ENCODE data around the gene CNN2. TPM values are rescaled to one million over a fixed set of nuclear protein-coding genes. Genes with fewer than 3 reads are reported as not detected.

Gene CNN2
- total RNA-seq = 69.8 TPM
- long read RNA-seq, transcript CNN2-206 (1 exons, 2,266 nt) = minor isoform, 8 of 176 reads
- long read RNA-seq, transcript CNN2-201 (7 exons, 2,179 nt) = major isoform, 147 of 176 reads
- long read RNA-seq, partial matches to known transcripts = 7 of 176 reads
- long read RNA-seq, other reads (novel, unspliced or antisense) = 9 of 176 reads

- DNase-seq = peak; percentile 91
- intact Hi-C loops (cut with DNase I) = loop anchor here (10.0 kb wide), 1 partner anchor 209 kb away; the partner anchor contains the start of gene CBARP
- peak; percentile 81 for ATAC-seq (ENCODE audit: poor library complexity)
Observed at GRCh38 chr19:1025960-1026782, at the start of gene CNN2. Gene CNN2 (plus strand): TSS chr19:1026608. CDS start chr19:1026662, 54 bp downstream.

DNA sequence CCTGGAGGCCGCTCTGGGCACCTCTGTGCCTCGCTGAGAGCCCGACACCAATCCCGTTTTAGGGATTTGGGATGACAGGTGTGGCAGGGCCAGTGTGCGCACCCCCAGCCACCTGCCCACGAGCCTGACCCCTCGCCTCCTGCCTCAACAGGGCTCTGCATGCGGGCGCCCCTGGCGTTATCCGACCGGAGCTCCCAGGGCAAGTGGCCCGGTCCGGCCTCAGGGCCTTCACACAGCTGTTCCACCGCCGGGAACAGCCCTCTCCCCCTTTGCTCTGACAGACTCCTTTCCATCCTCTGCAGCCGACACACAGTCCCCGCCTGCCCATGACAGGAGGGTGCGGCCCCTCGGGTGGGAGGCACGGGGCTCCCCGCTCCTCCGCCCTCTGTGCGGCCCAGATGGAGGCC lies 49.3 kb upstream of the CNN2 start:
- intact Hi-C loops (cut with DNase I) = no loop called here
- no peak for DNase-seq
- no peak for ATAC-seq (ENCODE audit: poor library complexity)

DNA sequence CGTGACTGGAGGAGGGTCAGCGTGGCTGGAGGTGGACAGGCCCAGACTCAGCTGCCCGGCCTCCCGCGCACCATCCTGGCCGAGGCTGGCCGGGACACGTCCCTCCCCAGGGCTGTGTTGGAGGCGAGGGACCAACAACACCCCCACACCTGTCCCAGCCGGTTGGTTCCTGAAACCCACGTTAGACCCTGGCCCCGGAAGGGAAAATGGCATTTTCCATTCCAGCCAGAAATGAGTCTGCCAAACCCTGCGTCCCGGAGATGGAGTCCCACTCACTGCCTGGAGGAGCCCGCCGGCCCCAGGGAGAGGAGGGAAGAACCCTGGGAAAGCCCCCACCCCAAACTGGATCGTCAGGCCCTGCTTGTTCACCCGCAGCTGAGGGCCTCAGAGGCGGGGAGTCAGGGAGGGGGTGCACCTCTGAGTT lies 47.1 kb upstream of the CNN2 start:
- ATAC-seq (ENCODE audit: poor library complexity) = no peak
- no peak for DNase-seq
- intact Hi-C loops (cut with DNase I) = no loop called here

- intact Hi-C loops (cut with DNase I) = loop anchor here (10.0 kb wide), 1 partner anchor 216 kb away; no protein-coding TSS in a partner anchor
- no peak for ATAC-seq (ENCODE audit: poor library complexity)
- DNase-seq = no peak
Observed at GRCh38 chr19:980133-980998, 46.0 kb upstream of the CNN2 start.

DNA sequence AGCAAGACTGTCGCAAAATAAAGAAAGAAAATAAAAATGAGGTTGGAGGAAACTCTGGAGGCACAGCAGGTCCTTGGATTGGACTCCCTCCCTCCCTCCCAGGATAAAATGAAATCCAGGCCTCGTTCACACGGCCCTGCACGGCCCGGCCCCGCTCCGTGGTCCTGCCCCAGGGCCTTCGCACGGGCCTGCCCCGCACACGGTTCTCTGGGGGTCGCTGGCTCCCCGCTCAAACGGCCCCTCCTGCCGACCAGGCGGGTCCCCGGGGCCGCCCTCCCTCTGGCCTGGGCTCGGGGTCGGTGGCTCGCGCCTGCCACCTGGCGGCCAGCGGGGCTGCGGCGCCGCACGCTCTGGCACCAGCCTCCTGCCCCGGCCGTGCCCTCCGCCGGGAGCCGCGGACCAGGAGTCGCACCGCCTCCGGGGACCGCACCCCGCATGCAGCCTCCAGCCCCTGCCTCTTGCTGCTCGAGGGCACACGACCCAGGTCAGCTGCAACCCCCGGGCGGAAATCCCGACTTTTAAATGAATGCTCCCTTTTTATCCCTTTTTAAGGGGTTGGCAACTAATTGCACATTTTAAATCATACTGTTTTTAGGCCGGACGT lies 43.7 kb upstream of the CNN2 start:
- ATAC-seq (ENCODE audit: poor library complexity) (peak; percentile 89), DNase-seq (peak; percentile 86)
- intact Hi-C loops (cut with DNase I) = loop anchor here (2.0 to 10.0 kb wide), 2 partner anchors 60 to 218 kb away; no protein-coding TSS in a partner anchor

DNA sequence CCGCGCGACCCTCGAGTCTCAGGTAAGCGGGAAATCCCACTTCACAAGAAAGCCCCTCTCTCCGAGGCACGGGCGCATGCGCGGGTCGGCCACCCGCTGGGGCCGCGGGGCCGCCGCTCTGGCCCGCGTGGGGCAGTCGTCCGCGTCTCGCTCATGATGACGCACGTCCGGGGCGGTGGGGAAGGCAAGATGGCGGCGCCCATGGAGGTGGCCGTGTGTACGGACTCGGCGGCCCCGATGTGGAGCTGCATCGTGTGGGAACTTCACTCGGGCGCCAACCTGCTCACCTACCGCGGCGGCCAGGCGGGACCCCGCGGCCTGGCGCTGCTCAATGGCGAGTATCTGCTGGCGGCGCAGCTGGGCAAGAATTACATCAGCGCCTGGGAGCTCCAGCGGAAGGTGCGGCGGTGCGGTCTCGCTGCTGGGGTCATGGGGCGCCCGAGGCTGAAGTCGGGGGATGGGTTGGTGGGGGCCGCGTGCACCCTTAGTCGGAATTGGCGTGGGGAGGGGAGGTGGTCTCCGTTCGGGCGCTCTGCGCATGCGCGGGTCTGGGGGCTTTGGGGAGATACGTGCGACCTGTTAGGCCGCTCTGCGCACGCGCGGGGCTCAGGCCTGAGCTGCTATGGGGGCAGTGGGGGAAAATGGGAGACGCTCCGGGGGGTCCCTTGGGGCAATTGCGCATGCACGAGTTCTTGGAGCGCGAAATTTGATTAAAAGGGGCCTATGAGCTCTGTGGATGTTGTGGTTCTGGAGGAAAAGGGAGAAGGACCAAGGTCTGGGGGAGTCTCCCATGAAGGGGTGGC lies 42.0 kb upstream of the CNN2 start, which contains the start of gene WDR18:
Gene WDR18, plus strand, starts transcription at position 181 of the 803 bp plus-strand sequence. Its CDS starts 9 bp downstream, at position 190.
- DNase-seq = peak; percentile 97
- intact Hi-C loops (cut with DNase I) = loop anchor here (10.0 kb wide), 1 partner anchor 220 kb away; no protein-coding TSS in a partner anchor

GRCh38 chr19:986083-986482 lies 40.3 kb upstream of the CNN2 start:
- ATAC-seq (ENCODE audit: poor library complexity) (no peak), DNase-seq (no peak)
- intact Hi-C loops (cut with DNase I) = loop anchor here (10.0 kb wide), 1 partner anchor 221 kb away; no protein-coding TSS in a partner anchor

More for the DNA sequence above, 42.0 kb upstream of the CNN2 start, which contains the start of gene WDR18:
- ATAC-seq (ENCODE audit: poor library complexity) = peak; percentile 98

DNA sequence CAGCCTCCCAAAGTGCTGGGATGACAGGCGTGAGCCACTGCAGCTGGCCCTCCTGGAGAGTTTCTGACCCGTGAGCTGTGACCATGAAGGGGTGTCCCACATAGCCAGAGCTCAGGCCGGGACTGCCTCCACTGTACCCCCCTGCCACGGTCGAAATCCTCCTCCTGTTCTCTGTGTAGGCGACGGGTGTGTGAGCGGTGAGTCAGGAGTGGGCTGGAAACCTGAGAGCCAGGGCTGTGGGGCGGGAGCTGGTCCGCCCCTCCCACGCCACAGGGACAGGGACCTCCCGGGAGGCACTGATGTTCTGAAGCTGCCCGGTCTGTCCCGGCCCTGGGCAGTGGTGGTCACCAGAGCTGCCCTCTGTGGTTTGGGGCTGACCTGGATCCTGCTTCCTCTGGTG lies 38.3 kb upstream of the CNN2 start:
- no peak for DNase-seq
- no peak for ATAC-seq (ENCODE audit: poor library complexity)
- intact Hi-C loops (cut with DNase I) = loop anchor here (10.0 kb wide), 1 partner anchor 223 kb away; no protein-coding TSS in a partner anchor

DNA sequence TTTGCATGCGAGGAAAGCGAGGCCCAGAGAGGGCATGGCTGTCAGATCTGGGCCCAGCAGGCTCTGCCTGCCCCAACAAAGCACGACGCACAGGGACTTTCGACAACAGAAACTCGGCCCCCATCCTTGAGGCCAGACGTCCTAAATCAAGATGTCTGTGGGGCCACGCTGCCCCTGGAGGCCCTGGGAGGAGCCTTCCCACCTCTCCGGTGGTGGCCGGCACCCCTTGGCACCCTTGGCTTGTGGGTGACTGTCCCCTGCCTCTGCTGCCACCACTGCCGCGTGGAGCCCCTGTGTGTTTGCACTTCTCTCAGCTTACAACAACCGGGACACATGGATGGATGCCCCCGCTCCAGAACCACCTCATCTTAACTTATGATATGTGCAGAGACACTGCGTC lies 37.9 kb upstream of the CNN2 start:
- no peak for DNase-seq
- intact Hi-C loops (cut with DNase I) = loop anchor here (10.0 kb wide), 1 partner anchor 224 kb away; no protein-coding TSS in a partner anchor
- no peak for ATAC-seq (ENCODE audit: poor library complexity)

DNA sequence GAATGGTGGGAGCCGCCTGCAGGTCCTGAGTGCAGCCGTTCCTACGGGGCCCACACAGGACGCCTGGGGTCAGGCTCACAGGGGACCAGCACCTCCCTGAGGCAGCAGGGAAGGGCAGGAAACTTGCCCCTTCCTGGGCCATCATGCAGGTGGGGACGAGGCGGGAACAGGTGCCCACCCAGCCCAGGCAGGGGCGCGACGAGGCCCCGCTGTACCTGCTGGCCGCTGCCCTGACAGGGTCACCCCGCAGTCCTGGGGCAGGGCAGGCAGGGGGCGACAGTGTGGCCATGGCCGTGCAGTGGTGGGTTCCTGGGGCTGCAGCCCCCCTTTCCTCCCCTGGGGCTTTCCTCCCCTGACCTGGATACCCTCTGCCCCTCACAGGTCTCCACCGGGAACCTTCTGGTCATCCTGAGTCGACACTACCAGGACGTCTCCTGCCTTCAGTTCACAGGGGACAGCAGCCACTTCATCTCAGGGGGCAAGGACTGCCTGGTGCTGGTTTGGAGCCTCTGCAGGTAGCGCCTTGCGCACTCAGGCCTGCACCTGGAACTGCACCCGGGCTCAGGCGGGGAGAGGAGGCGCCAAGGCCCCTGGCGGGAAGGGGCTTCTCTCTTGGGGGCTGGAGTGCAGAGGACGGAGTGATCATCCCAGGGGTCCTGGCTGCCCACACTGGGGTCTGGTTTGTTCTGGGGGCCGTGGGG lies 36.9 kb upstream of the CNN2 start:
- DNase-seq (no peak), ATAC-seq (ENCODE audit: poor library complexity) (no peak)
- intact Hi-C loops (cut with DNase I) = loop anchor here (10.0 kb wide), 1 partner anchor 225 kb away; no protein-coding TSS in a partner anchor

DNA sequence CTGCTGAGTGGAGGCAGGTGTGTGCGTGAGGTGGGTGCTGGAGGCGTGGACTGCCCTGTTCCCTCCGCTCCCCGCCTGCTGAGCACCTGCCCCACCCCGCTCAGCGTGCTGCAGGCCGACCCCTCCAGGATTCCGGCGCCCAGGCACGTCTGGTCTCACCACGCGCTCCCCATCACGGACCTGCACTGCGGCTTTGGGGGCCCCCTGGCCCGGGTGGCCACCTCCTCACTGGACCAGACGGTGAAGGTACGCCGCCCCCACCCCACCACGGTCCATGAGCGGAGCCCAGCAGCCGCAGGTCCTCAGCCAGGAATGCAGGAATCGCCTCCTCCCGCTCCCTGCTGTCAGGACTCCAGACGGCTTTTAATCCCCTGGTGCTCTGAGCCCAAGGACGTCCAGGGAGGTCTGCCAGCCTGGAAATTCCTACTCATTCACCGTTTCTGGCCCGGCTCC lies 36.3 kb upstream of the CNN2 start:
- intact Hi-C loops (cut with DNase I) = no loop called here
- ATAC-seq (ENCODE audit: poor library complexity) (no peak), DNase-seq (no peak)

DNA sequence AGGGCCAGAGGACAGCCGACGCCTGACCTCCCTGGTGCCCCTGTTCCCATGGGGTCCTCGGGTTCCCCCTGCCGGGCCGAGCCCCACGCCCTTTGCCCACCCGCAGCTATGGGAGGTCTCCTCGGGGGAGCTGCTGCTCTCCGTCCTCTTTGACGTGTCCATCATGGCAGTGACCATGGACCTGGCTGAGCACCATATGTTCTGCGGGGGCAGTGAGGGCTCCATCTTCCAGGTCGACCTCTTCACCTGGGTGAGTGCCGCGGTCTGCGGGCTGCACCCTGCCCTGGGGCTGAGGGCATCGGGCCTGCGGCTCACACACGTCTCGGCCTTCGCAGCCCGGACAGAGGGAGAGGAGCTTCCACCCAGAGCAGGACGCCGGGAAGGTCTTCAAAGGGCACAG lies 35.7 kb upstream of the CNN2 start:
- intact Hi-C loops (cut with DNase I) = no loop called here
- ATAC-seq (ENCODE audit: poor library complexity) (no peak), DNase-seq (no peak)

- DNase-seq (no peak), ATAC-seq (ENCODE audit: poor library complexity) (peak; percentile 26)
- intact Hi-C loops (cut with DNase I) = no loop called here
Observed at GRCh38 chr19:991174-991931, 35.1 kb upstream of the CNN2 start.

DNA sequence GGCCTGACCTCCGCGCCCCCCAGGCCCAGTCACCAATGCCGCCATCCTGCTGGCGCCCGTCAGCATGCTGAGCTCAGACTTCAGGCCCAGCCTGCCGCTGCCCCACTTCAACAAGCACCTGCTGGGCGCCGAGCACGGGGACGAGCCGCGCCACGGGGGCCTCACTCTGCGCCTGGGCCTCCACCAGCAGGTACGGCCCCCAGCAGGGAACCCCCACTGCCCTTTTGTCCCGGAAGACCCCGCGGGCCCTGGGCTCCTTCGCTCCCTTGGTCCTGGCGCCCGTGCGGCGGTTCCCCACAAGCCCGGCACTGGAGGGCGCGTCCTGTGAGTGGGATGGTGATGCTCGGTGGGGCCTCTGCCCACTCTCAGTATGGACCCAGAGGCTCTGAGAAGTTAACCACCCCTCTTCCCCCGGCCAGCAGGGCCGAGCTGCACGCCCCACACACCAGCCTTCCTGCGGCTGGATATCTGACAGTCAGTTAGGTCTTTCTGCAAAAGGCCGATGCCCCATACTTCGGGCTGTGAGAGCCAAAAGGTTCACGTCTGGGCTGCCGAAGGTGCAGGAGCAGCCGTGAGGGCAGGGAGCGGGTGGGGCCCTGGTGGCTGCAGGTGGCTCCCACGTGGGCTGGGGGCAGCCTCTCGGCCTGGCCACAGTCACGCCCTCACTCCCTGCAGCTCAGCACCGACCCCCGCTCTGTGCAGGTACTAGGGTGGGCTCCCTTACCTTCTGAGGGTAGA lies 34.3 kb upstream of the CNN2 start:
- intact Hi-C loops (cut with DNase I) = no loop called here
- ATAC-seq (ENCODE audit: poor library complexity) (no peak), DNase-seq (no peak)

GRCh38 chr19:992670-993055 lies 33.7 kb upstream of the CNN2 start:
- intact Hi-C loops (cut with DNase I) = no loop called here
- no peak for ATAC-seq (ENCODE audit: poor library complexity)

More at GRCh38 chr19:992670-993055, 33.7 kb upstream of the CNN2 start:
- no peak for DNase-seq
